H9 (cell line): ENCODE measurements around the gene LAMC3. TPM values are rescaled to one million over a fixed set of nuclear protein-coding genes. Genes with fewer than 3 reads are reported as not detected.

ENCODE experiments used
- DNase-seq: peaks from one replicate; pipeline ENCODE4 v3.0.0-alpha.2; 2017
- H2AFZ ChIP-seq: one replicate; pipeline ENCODE4 v1.6.1; 2013; ENCODE audit warnings: mild to moderate bottlenecking, low read length, control low read depth, moderate library complexity
- H2AK5ac ChIP-seq: 2 replicates; pipeline ENCODE4 v1.6.1; 2013; ENCODE audit warnings: low read length, control low read depth, mixed read lengths; ENCODE audit not compliant: insufficient read length
- H2BK120ac ChIP-seq: one replicate; pipeline ENCODE4 v1.6.1; 2013; ENCODE audit warnings: low read depth, mild to moderate bottlenecking, low read length, control low read depth, inconsistent platforms; ENCODE audit not compliant: poor library complexity, severe bottlenecking
- H2BK12ac ChIP-seq: 2 replicates; pipeline ENCODE4 v1.6.1; 2013; ENCODE audit warnings: low read length, control low read depth, mixed read lengths, low read depth; ENCODE audit not compliant: insufficient read length
- H2BK15ac ChIP-seq: 2 replicates; pipeline ENCODE4 v1.6.1; 2013; ENCODE audit warnings: low read depth, low read length, control low read depth
- H2BK20ac ChIP-seq: one replicate; pipeline ENCODE4 v1.6.1; 2013; ENCODE audit warnings: low read depth, mild to moderate bottlenecking, low read length, control low read depth, inconsistent platforms; ENCODE audit not compliant: poor library complexity, severe bottlenecking
- H2BK5ac ChIP-seq: 2 replicates; pipeline ENCODE4 v1.6.1; 2013; ENCODE audit warnings: low read length, control low read depth, mixed read lengths; ENCODE audit not compliant: insufficient read length
- H3K14ac ChIP-seq: 2 replicates; pipeline ENCODE4 v1.6.1; 2013; ENCODE audit warnings: low read length, control low read depth; ENCODE audit not compliant: insufficient read depth
- H3K18ac ChIP-seq: 2 replicates; pipeline ENCODE4 v1.6.1; 2013; ENCODE audit warnings: low read depth, mild to moderate bottlenecking, mixed read lengths, low read length, control low read depth; ENCODE audit not compliant: insufficient read length
- H3K23ac ChIP-seq: 2 replicates; pipeline ENCODE4 v1.6.1; 2013; ENCODE audit warnings: low read length, control low read depth, mixed read lengths, low read depth; ENCODE audit not compliant: insufficient read length
- H3K23me2 ChIP-seq: 2 replicates; pipeline ENCODE4 v1.6.1; 2013; ENCODE audit warnings: low read depth, mild to moderate bottlenecking, mixed read lengths, low read length, control low read depth; ENCODE audit not compliant: insufficient read length, poor library complexity, severe bottlenecking
- H3K27ac ChIP-seq: 2 replicates; pipeline ENCODE4 v1.5.1; 2013; ENCODE audit warnings: low read length, control low read depth, mixed read lengths, low read depth; ENCODE audit not compliant: insufficient read length
- H3K27me3 ChIP-seq: 2 replicates; pipeline ENCODE4 v1.6.1; 2013; ENCODE audit warnings: low read length, control low read depth, inconsistent platforms; ENCODE audit not compliant: insufficient read depth
- H3K4ac ChIP-seq: 2 replicates; pipeline ENCODE4 v1.6.1; 2013; ENCODE audit warnings: low read depth, mild to moderate bottlenecking, control low read depth, inconsistent platforms, low read length, moderate library complexity
- H3K4me1 ChIP-seq: 2 replicates; pipeline ENCODE4 v1.6.1; 2013; ENCODE audit warnings: low read length, control low read depth, inconsistent platforms; ENCODE audit not compliant: insufficient read depth
- H3K4me2 ChIP-seq: 2 replicates; pipeline ENCODE4 v1.6.1; 2013; ENCODE audit warnings: low read length, control low read depth, mixed read lengths; ENCODE audit not compliant: insufficient read length, insufficient read depth
- H3K56ac ChIP-seq: 2 replicates; pipeline ENCODE4 v1.6.1; 2013; ENCODE audit warnings: low read depth, mild to moderate bottlenecking, mixed read lengths, low read length, control low read depth; ENCODE audit not compliant: insufficient read length
- H3K79me1 ChIP-seq: 2 replicates; pipeline ENCODE4 v1.6.1; 2013; ENCODE audit warnings: low read depth, mild to moderate bottlenecking, moderate library complexity, low read length, control low read depth, inconsistent platforms; ENCODE audit not compliant: insufficient read depth, poor library complexity, severe bottlenecking
- H3K79me2 ChIP-seq: 2 replicates; pipeline ENCODE4 v1.6.1; 2013; ENCODE audit warnings: low read length, control low read depth, inconsistent platforms; ENCODE audit not compliant: insufficient read depth
- H3K9ac ChIP-seq: 2 replicates; pipeline ENCODE4 v1.6.1; 2013; ENCODE audit warnings: low read length, control low read depth, mixed read lengths; ENCODE audit not compliant: insufficient read length; ENCODE audit errors: extremely low read depth
- H3K9me3 ChIP-seq: one replicate; pipeline ENCODE4 v1.6.1; 2013; ENCODE audit warnings: low read depth, low read length, inconsistent platforms; ENCODE audit not compliant: control insufficient read depth
- H3T11ph ChIP-seq: one replicate; pipeline ENCODE4 v1.6.1; 2013; ENCODE audit warnings: mild to moderate bottlenecking, low read length, control low read depth, inconsistent platforms
- H4K20me1 ChIP-seq: one replicate; pipeline ENCODE4 v1.6.1; 2013; ENCODE audit not compliant: control insufficient read depth, insufficient read length, insufficient read depth
- H4K5ac ChIP-seq: 2 replicates; pipeline ENCODE4 v1.6.1; 2013; ENCODE audit warnings: low read depth, mild to moderate bottlenecking, mixed read lengths, low read length, control low read depth; ENCODE audit not compliant: insufficient read length
- H4K8ac ChIP-seq: replicated peaks from 2 replicates; pipeline ENCODE4 v1.6.1; 2013; ENCODE audit warnings: low read length, control low read depth, mixed read lengths, low read depth; ENCODE audit not compliant: insufficient read length
- H4K91ac ChIP-seq: 2 replicates; pipeline ENCODE4 v1.6.1; 2013; ENCODE audit warnings: low read depth, mild to moderate bottlenecking, moderate library complexity, mixed read lengths, low read length, control low read depth; ENCODE audit not compliant: insufficient read length
- H3K27ac Mint-ChIP-seq, 3 experiments: 2 replicates in 2 of 3; 3 replicates in 1 of 3; pipeline ENCODE4 v1.8.0; 2020 to 2021; ENCODE audit warnings: mixed read lengths in 3 of 3, mild to moderate bottlenecking in 1 of 3, moderate library complexity in 1 of 3
- H3K27me3 Mint-ChIP-seq: 2 replicates; pipeline ENCODE4 v1.8.0; 2021; ENCODE audit warnings: low read depth, mild to moderate bottlenecking, moderate library complexity, mixed read lengths
- H3K36me3 Mint-ChIP-seq, 3 experiments: 2 replicates in 2 of 3; 3 replicates in 1 of 3; pipeline ENCODE4 v1.8.0; 2020 to 2021; ENCODE audit warnings: low read depth in 3 of 3, mixed read lengths in 3 of 3; ENCODE audit not compliant: insufficient read depth in 1 of 3
- H3K4me1 Mint-ChIP-seq, 2 experiments: 2 replicates each; pipeline ENCODE4 v1.8.0; 2020; ENCODE audit warnings: mixed read lengths in 2 of 2
- H3K4me3 Mint-ChIP-seq, 2 experiments: 2 replicates in 1 of 2; 3 replicates in 1 of 2; pipeline ENCODE4 v1.8.0; 2020 to 2021; ENCODE audit warnings: mild to moderate bottlenecking in 2 of 2, mixed read lengths in 2 of 2, moderate library complexity in 1 of 2
- H3K9me3 Mint-ChIP-seq, 2 experiments: 2 replicates in 1 of 2; 3 replicates in 1 of 2; pipeline ENCODE4 v1.8.0; 2020; ENCODE audit warnings: mild to moderate bottlenecking in 2 of 2, mixed read lengths in 2 of 2, moderate library complexity in 1 of 2
- WGBS: extraction: QIAGEN DNeasy Blood & Tissue Kit; methylation state at CpG from one replicate; pipeline ENCODE4 v1.1.7; 2013; ENCODE audit warnings: missing lambda C conversion rate, low lambda C conversion rate, mixed read lengths; ENCODE audit not compliant: insufficient read length; ENCODE audit errors: extremely low coverage; 5-methylcytosine and 5-hydroxymethylcytosine counted together
- total RNA-seq: library from RNA; stranded (reverse); gene quantifications from 2 replicates; pipeline ENCODE4 v1.2.1, GENCODE V29; 2021
- TF ChIP-seq, protein P1 (sequence below): fragments of 200-600 bp; sonication (generic); conservative IDR thresholded peaks from 3 replicates; pipeline ENCODE4 v1.8.0; 2021; ENCODE audit warnings: antibody characterized with exemption, mild to moderate bottlenecking

The LAMC3 gene
- total RNA-seq, 1 experiment from 2014 or later: 21.7 TPM

GRCh38 chr9:131001021-131001420, 8.0 kb upstream of the LAMC3 start:
- TF ChIP-seq, protein P1, sequence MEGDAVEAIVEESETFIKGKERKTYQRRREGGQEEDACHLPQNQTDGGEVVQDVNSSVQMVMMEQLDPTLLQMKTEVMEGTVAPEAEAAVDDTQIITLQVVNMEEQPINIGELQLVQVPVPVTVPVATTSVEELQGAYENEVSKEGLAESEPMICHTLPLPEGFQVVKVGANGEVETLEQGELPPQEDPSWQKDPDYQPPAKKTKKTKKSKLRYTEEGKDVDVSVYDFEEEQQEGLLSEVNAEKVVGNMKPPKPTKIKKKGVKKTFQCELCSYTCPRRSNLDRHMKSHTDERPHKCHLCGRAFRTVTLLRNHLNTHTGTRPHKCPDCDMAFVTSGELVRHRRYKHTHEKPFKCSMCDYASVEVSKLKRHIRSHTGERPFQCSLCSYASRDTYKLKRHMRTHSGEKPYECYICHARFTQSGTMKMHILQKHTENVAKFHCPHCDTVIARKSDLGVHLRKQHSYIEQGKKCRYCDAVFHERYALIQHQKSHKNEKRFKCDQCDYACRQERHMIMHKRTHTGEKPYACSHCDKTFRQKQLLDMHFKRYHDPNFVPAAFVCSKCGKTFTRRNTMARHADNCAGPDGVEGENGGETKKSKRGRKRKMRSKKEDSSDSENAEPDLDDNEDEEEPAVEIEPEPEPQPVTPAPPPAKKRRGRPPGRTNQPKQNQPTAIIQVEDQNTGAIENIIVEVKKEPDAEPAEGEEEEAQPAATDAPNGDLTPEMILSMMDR: no peak
- H2BK20ac ChIP-seq: no peak overlapping the region
- Mint-ChIP-seq H3K4me3 (no peak overlapping the region), H3K4me1 (no peaks in the 10 kb centered on the region), H3K9me3 (no peaks in the 10 kb centered on the region), H3K36me3 (no peaks in the 10 kb centered on the region; a peak in 1 of 7 replicates), H3K27me3 (peaks cover 21% of the 10 kb centered on the region), H3K27ac (no peak overlapping the region)
- no peak overlapping the region for H2BK5ac ChIP-seq
- no peak overlapping the region for H3K27ac ChIP-seq
- no peaks in the 10 kb centered on the region for H3K79me1 ChIP-seq
- no peak overlapping the region for H2AK5ac ChIP-seq
- no peak overlapping the region for H3K4me2 ChIP-seq
- no peak overlapping the region for H4K5ac ChIP-seq
- no peaks in the 10 kb centered on the region for H3K9me3 ChIP-seq
- H4K20me1 ChIP-seq: no peaks in the 10 kb centered on the region
- no peak overlapping the region for H3K9ac ChIP-seq
- no peak overlapping the region for H2BK12ac ChIP-seq
- H3K18ac ChIP-seq: no peak overlapping the region
- H2BK120ac ChIP-seq: no peak overlapping the region
- H3K4ac ChIP-seq: no peak overlapping the region
- no peaks in the 10 kb centered on the region for H3K23me2 ChIP-seq
- no peak for DNase-seq
- H3K23ac ChIP-seq: no peak overlapping the region
- WGBS: no CpG with 5 or more reads among the region's 3 CpGs
- no peaks in the 10 kb centered on the region for H3K79me2 ChIP-seq
- no peaks in the 10 kb centered on the region; the same call in 1 of the 2 replicates for H3K27me3 ChIP-seq
- no peak overlapping the region for H2BK15ac ChIP-seq
- H2AFZ ChIP-seq: no peak overlapping the region
- no peak overlapping the region for H3K14ac ChIP-seq
- H4K8ac ChIP-seq: no peak overlapping the region
- no peaks in the 10 kb centered on the region for H3K4me1 ChIP-seq
- H3K56ac ChIP-seq: no peak overlapping the region
- H3T11ph ChIP-seq: no peak overlapping the region
- H4K91ac ChIP-seq: no peak overlapping the region
